WERI-Rb-1 (cell line): ENCODE results near the gene METAP2.

Experiments
- DNase-seq: peaks from one replicate; pipeline ENCODE4 v3.0.0-alpha.2; 2020
- H3K27ac ChIP-seq: fragments of 250-450 bp; sonication (Bioruptor Pico); 2 replicates; pipeline ENCODE4 v1.5.1; 2020; ENCODE audit warnings: mild to moderate bottlenecking, moderate library complexity
- H3K27me3 ChIP-seq: fragments of 250-450 bp; sonication (Bioruptor Pico); 2 replicates; pipeline ENCODE4 v1.5.1; 2021; ENCODE audit warnings: mild to moderate bottlenecking, low read depth, moderate library complexity; ENCODE audit not compliant: insufficient read depth, severe bottlenecking
- H3K36me3 ChIP-seq: fragments of 250-450 bp; sonication (Bioruptor Pico); 2 replicates; pipeline ENCODE4 v1.5.1; 2020; ENCODE audit warnings: mild to moderate bottlenecking, moderate library complexity
- H3K4me3 ChIP-seq: 2 replicates; pipeline ENCODE4 v1.5.1; 2011; ENCODE audit warnings: low read depth, mild to moderate bottlenecking, control low read depth, low read length
- H3K9me3 ChIP-seq: fragments of 250-450 bp; sonication (Bioruptor Pico); 2 replicates; pipeline ENCODE4 v1.5.1; 2021; ENCODE audit warnings: mild to moderate bottlenecking, moderate library complexity; ENCODE audit not compliant: severe bottlenecking
- CTCF ChIP-seq: IDR thresholded peaks from 2 replicates; pipeline ENCODE4 v1.5.1; 2011; ENCODE audit warnings: low read depth, mild to moderate bottlenecking, control low read depth, inconsistent platforms, low read length

METAP2 gene

GRCh38 chr12:95517246-95517645 lies 43.3 kb downstream of the METAP2 start:
- DNase-seq, result no peak
- no peaks in the 10 kb centered on the region for H3K9me3 ChIP-seq
- no peaks in the 10 kb centered on the region for H3K27me3 ChIP-seq
- TF ChIP-seq CTCF, result no peak
- H3K27ac ChIP-seq, result no peak overlapping the region
- no peak overlapping the region for H3K4me3 ChIP-seq
- peaks cover 22% of the 10 kb centered on the region for H3K36me3 ChIP-seq

GRCh38 chr12:95518944-95519343 lies 45.0 kb downstream of the METAP2 start:
- H3K36me3 ChIP-seq, result peaks cover 5% of the 10 kb centered on the region
- no peak for DNase-seq
- TF ChIP-seq CTCF, result no peak
- no peaks in the 10 kb centered on the region for H3K27me3 ChIP-seq
- no peak overlapping the region for H3K4me3 ChIP-seq
- H3K27ac ChIP-seq, result no peak overlapping the region
- no peaks in the 10 kb centered on the region for H3K9me3 ChIP-seq

GRCh38 chr12:95520816-95521215 lies 46.9 kb downstream of the METAP2 start:
- Histone ChIP-seq H3K4me3 (no peak overlapping the region), H3K27me3 (no peaks in the 10 kb centered on the region), H3K36me3 (no peaks in the 10 kb centered on the region), H3K9me3 (no peaks in the 10 kb centered on the region), H3K27ac (no peak overlapping the region)
- DNase-seq, result no peak
- TF ChIP-seq CTCF, result no peak

GRCh38 chr12:95522692-95523091 lies 48.7 kb downstream of the METAP2 start:
- Histone ChIP-seq H3K36me3 (no peaks in the 10 kb centered on the region), H3K9me3 (no peaks in the 10 kb centered on the region), H3K27me3 (no peaks in the 10 kb centered on the region), H3K4me3 (no peak overlapping the region), H3K27ac (no peak overlapping the region)
- DNase-seq, result no peak
- no peak for TF ChIP-seq CTCF

- Histone ChIP-seq H3K9me3 (no peaks in the 10 kb centered on the region), H3K27me3 (no peaks in the 10 kb centered on the region), H3K36me3 (no peaks in the 10 kb centered on the region), H3K4me3 (no peak overlapping the region), H3K27ac (no peak overlapping the region)
- TF ChIP-seq CTCF, result no peak
- DNase-seq, result no peak
These were observed 54.5 kb downstream of the METAP2 start for GRCh38 chr12:95528431-95528830.

GRCh38 chr12:95529693-95530225 lies 55.8 kb downstream of the METAP2 start:
- H3K9me3 ChIP-seq, result no peaks in the 10 kb centered on the region
- no peaks in the 10 kb centered on the region for H3K36me3 ChIP-seq
- H3K27ac ChIP-seq, result no peak overlapping the region
- no peak for TF ChIP-seq CTCF
- no peak for DNase-seq
- no peak overlapping the region for H3K4me3 ChIP-seq
- H3K27me3 ChIP-seq, result no peaks in the 10 kb centered on the region
